ENCODE data around the gene VASN. TPM values are rescaled to one million over a fixed set of nuclear protein-coding genes. Genes with fewer than 3 reads are reported as not detected.
A peak's percentile ranks its signal among the peaks of the same experiment; 100 is the strongest.

Gene VASN
- total RNA-seq, 2 donors from 2014 or later, result 10.4 to 12.1 TPM

GRCh38 chr16:4378999-4379690, 7.5 kb downstream of the VASN start:
- no peaks in the 10 kb centered on the region for H3K36me3 ChIP-seq (ENCODE audit: control insufficient read depth, insufficient read depth, low read length)
- no peak overlapping the region for H3K27ac Mint-ChIP-seq
- no peaks in the 10 kb centered on the region for H3K9me3 ChIP-seq (ENCODE audit: control insufficient read depth, low read length)
- H3K27ac ChIP-seq (ENCODE audit: low read depth, low read length), result no peak overlapping the region
- peaks cover 15% of the 10 kb centered on the region for H3K4me1 Mint-ChIP-seq
- 94% methylated on average over 12 to 21 of the region's 21 CpGs for WGBS, 2 experiments (ENCODE audit: insufficient coverage in 1 of 2, insufficient read length in 1 of 2)
- no peak overlapping the region for H3K9ac ChIP-seq (ENCODE audit: extremely low read depth, low read length, poor library complexity, severe bottlenecking)
- H3K27me3 Mint-ChIP-seq (ENCODE audit: insufficient read depth), result no peaks in the 10 kb centered on the region
- H3K27me3 ChIP-seq (ENCODE audit: control insufficient read depth, insufficient read depth, low read length, poor library complexity, severe bottlenecking), result no peaks in the 10 kb centered on the region
- H3K4me3 Mint-ChIP-seq, result no peak overlapping the region
- H3K36me3 Mint-ChIP-seq (ENCODE audit: low read depth), result no peaks in the 10 kb centered on the region
- TF ChIP-seq CTCF (conservative IDR thresholded peaks at IDR 0.05), result no peak
- H3K4me1 ChIP-seq (ENCODE audit: control insufficient read depth, insufficient read depth, low read length), result peaks cover 20% of the 10 kb centered on the region
- no peak for DNase-seq
- no peak overlapping the region for H3K4me3 ChIP-seq (ENCODE audit: low read length)
- no peaks in the 10 kb centered on the region for H3K9me3 Mint-ChIP-seq

- 88 to 90% methylated on average over 19 to 26 of the region's 26 CpGs for WGBS, 2 experiments (ENCODE audit: insufficient coverage in 1 of 2, insufficient read length in 1 of 2)
- Histone ChIP-seq H3K27me3 (ENCODE audit: control insufficient read depth, insufficient read depth, low read length, poor library complexity, severe bottlenecking) (no peaks in the 10 kb centered on the region), H3K9ac (ENCODE audit: extremely low read depth, low read length, poor library complexity, severe bottlenecking) (no peak overlapping the region), H3K36me3 (ENCODE audit: control insufficient read depth, insufficient read depth, low read length) (no peaks in the 10 kb centered on the region), H3K27ac (ENCODE audit: low read depth, low read length) (peak overlapping the region; percentile 36), H3K4me3 (ENCODE audit: low read length) (no peak overlapping the region), H3K9me3 (ENCODE audit: control insufficient read depth, low read length) (no peaks in the 10 kb centered on the region), H3K4me1 (ENCODE audit: control insufficient read depth, insufficient read depth, low read length) (peaks cover 11% of the 10 kb centered on the region)
- Mint-ChIP-seq H3K4me1 (peaks cover 10% of the 10 kb centered on the region), H3K27ac (peak overlapping the region; percentile 32), H3K9me3 (no peaks in the 10 kb centered on the region), H3K36me3 (ENCODE audit: low read depth) (no peaks in the 10 kb centered on the region), H3K4me3 (no peak overlapping the region), H3K27me3 (ENCODE audit: insufficient read depth) (no peaks in the 10 kb centered on the region)
- DNase-seq, result no peak
- TF ChIP-seq CTCF (conservative IDR thresholded peaks at IDR 0.05), result no peak
Measured at GRCh38 chr16:4380119-4381063, 8.7 kb downstream of the VASN start.

- TF ChIP-seq CTCF (conservative IDR thresholded peaks at IDR 0.05), result no peak
- H3K27me3 ChIP-seq (ENCODE audit: control insufficient read depth, insufficient read depth, low read length, poor library complexity, severe bottlenecking), result no peaks in the 10 kb centered on the region
Measured at GRCh38 chr16:4381072-4381934, 9.7 kb downstream of the VASN start.

More at GRCh38 chr16:4381072-4381934, 9.7 kb downstream of the VASN start:
- no peak overlapping the region for H3K4me3 ChIP-seq (ENCODE audit: low read length)
- H3K9ac ChIP-seq (ENCODE audit: extremely low read depth, low read length, poor library complexity, severe bottlenecking), result no peak overlapping the region
- WGBS, 2 experiments (ENCODE audit: insufficient coverage in 1 of 2, insufficient read length in 1 of 2), result 95 to 96% methylated on average over 35 to 59 of the region's 59 CpGs
- no peaks in the 10 kb centered on the region for H3K27me3 Mint-ChIP-seq (ENCODE audit: insufficient read depth)
- no peaks in the 10 kb centered on the region for H3K9me3 ChIP-seq (ENCODE audit: control insufficient read depth, low read length)
- H3K4me1 ChIP-seq (ENCODE audit: control insufficient read depth, insufficient read depth, low read length), result peaks cover 11% of the 10 kb centered on the region
- no peak overlapping the region for H3K27ac Mint-ChIP-seq
- no peaks in the 10 kb centered on the region for H3K36me3 ChIP-seq (ENCODE audit: control insufficient read depth, insufficient read depth, low read length)
- H3K4me1 Mint-ChIP-seq, result peaks cover 10% of the 10 kb centered on the region
- no peaks in the 10 kb centered on the region for H3K9me3 Mint-ChIP-seq
- DNase-seq, result no peak
- no peak overlapping the region for H3K4me3 Mint-ChIP-seq
- no peaks in the 10 kb centered on the region for H3K36me3 Mint-ChIP-seq (ENCODE audit: low read depth)
- H3K27ac ChIP-seq (ENCODE audit: low read depth, low read length), result no peak overlapping the region
